ENCODE data around the gene ADIPOR2. TPM values are rescaled to one million over a fixed set of nuclear protein-coding genes. Genes with fewer than 3 reads are reported as not detected.

ADIPOR2 gene
- total RNA-seq, 4 donors from 2014 or later: 40.3 to 47.9 (median 43.4) TPM

GRCh38 chr12:1758887-1759286 lies 68.0 kb downstream of the ADIPOR2 start:
- Histone ChIP-seq H3K27ac (no peak overlapping the region), H3K9me3 (no peaks in the 10 kb centered on the region), H3K27me3 (no peaks in the 10 kb centered on the region), H3K4me1 (peaks cover 5% of the 10 kb centered on the region), H3K4me3 (no peak overlapping the region), H3K36me3 (peaks cover 33% of the 10 kb centered on the region)
- TF ChIP-seq POLR2A (IDR thresholded peaks at IDR 0.05) (no peak), POLR2AphosphoS5 (IDR thresholded peaks at IDR 0.05) (no peak), EP300 (IDR thresholded peaks at IDR 0.05) (no peak), CTCF (IDR thresholded peaks at IDR 0.05) (no peak)
- no peak for DNase-seq (ENCODE audit: low spot score in 2 of 2)
- 53% methylated on average over 4 of the region's 4 CpGs for WGBS

- no peak for TF ChIP-seq POLR2A (IDR thresholded peaks at IDR 0.05)
- TF ChIP-seq CTCF (IDR thresholded peaks at IDR 0.05): no peak
- no peak for TF ChIP-seq EP300 (IDR thresholded peaks at IDR 0.05)
- no peak for TF ChIP-seq POLR2AphosphoS5 (IDR thresholded peaks at IDR 0.05)
- H3K4me1 ChIP-seq: peaks cover 5% of the 10 kb centered on the region
- WGBS: 88% methylated on average over 2 of the region's 2 CpGs
Observed at GRCh38 chr12:1760566-1761382, 69.9 kb downstream of the ADIPOR2 start.

GRCh38 chr12:1761857-1762256 lies 71.0 kb downstream of the ADIPOR2 start:
- peaks cover 10% of the 10 kb centered on the region for H3K36me3 ChIP-seq
- H3K4me1 ChIP-seq: peaks cover 5% of the 10 kb centered on the region
- H3K27me3 ChIP-seq: no peaks in the 10 kb centered on the region
- 86% methylated on average over 3 of the region's 3 CpGs for WGBS
- H3K4me3 ChIP-seq: no peak overlapping the region
- DNase-seq (ENCODE audit: low spot score in 2 of 2): no peak
- TF ChIP-seq EP300 (IDR thresholded peaks at IDR 0.05): no peak
- no peak for TF ChIP-seq CTCF (IDR thresholded peaks at IDR 0.05)
- TF ChIP-seq POLR2A (IDR thresholded peaks at IDR 0.05): no peak
- no peak for TF ChIP-seq POLR2AphosphoS5 (IDR thresholded peaks at IDR 0.05)
- H3K27ac ChIP-seq: no peak overlapping the region
- H3K9me3 ChIP-seq: no peaks in the 10 kb centered on the region

More at GRCh38 chr12:1760566-1761382, 69.9 kb downstream of the ADIPOR2 start:
- no peak for DNase-seq (ENCODE audit: low spot score in 2 of 2)
- H3K27ac ChIP-seq: no peak overlapping the region
- H3K27me3 ChIP-seq: no peaks in the 10 kb centered on the region
- no peaks in the 10 kb centered on the region for H3K9me3 ChIP-seq
- H3K4me3 ChIP-seq: no peak overlapping the region
- H3K36me3 ChIP-seq: peaks cover 18% of the 10 kb centered on the region

DNA sequence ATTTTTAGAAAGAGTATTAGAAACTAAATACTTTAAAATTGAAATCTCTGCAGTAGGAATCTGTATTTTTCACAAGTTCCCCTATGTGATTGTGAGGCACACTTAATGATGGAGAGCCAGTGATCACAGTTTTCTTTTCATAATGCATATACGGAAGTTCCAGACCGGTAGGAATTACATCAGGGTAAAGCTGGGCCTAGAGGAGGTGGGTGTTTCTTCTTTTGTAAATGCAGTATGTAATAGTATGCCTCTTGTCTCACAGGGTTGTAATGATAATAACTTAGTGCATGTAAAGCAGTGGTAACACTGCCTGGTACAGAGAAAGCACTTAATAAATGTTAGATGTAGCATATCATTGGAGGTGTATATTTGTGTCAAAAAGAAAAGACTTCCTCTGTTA lies 72.3 kb downstream of the ADIPOR2 start:
- 92% methylated on average over 2 of the region's 2 CpGs for WGBS
- no peaks in the 10 kb centered on the region for H3K27me3 ChIP-seq
- no peak overlapping the region for H3K27ac ChIP-seq
- no peak for DNase-seq (ENCODE audit: low spot score in 2 of 2)
- H3K9me3 ChIP-seq: no peaks in the 10 kb centered on the region
- peaks cover 9% of the 10 kb centered on the region for H3K4me1 ChIP-seq
- H3K4me3 ChIP-seq: no peak overlapping the region
- H3K36me3 ChIP-seq: peaks cover under 1% of the 10 kb centered on the region
- no peak for TF ChIP-seq EP300 (IDR thresholded peaks at IDR 0.05)

- no peak overlapping the region for H3K27ac ChIP-seq
- peaks cover 6% of the 10 kb centered on the region for H3K4me1 ChIP-seq
- no peaks in the 10 kb centered on the region for H3K27me3 ChIP-seq
- H3K4me3 ChIP-seq: no peak overlapping the region
- no peaks in the 10 kb centered on the region for H3K9me3 ChIP-seq
- no peaks in the 10 kb centered on the region for H3K36me3 ChIP-seq
- WGBS: 78% methylated on average over 1 of the region's 1 CpG
- DNase-seq (ENCODE audit: low spot score in 2 of 2): no peak
- TF ChIP-seq POLR2AphosphoS5 (IDR thresholded peaks at IDR 0.05) (no peak), POLR2A (IDR thresholded peaks at IDR 0.05) (no peak), CTCF (IDR thresholded peaks at IDR 0.05) (no peak), EP300 (IDR thresholded peaks at IDR 0.05) (no peak)
Observed at GRCh38 chr12:1766110-1766509, 75.2 kb downstream of the ADIPOR2 start.
